CD4-positive, alpha-beta T cell treated with Interleukin-17A for 1 hour (primary cell): Measurements from ENCODE around the gene OSMR.

Experiments
- DNase-seq: peaks from one replicate; pipeline ENCODE4 v3.0.0-alpha.2; 2020

The OSMR gene

GRCh38 chr5:38845526-38846378 lies at the start of gene OSMR:
Gene OSMR, plus strand, starts transcription at chr5:38846012. Its CDS starts 23,033 bp downstream, at chr5:38869045.
- no peak for DNase-seq

GRCh38 chr5:38796742-38797108 lies 49.1 kb upstream of the OSMR start:
- DNase-seq: no peak

GRCh38 chr5:38797838-38798237 lies 48.0 kb upstream of the OSMR start:
- DNase-seq: no peak

- DNase-seq: no peak
Observed at GRCh38 chr5:38799556-38800377, 46.0 kb upstream of the OSMR start.

GRCh38 chr5:38800515-38800914 lies 45.3 kb upstream of the OSMR start:
- no peak for DNase-seq

- no peak for DNase-seq
Observed at GRCh38 chr5:38802125-38802524, 43.7 kb upstream of the OSMR start.

GRCh38 chr5:38803246-38803645 lies 42.6 kb upstream of the OSMR start:
- no peak for DNase-seq

- no peak for DNase-seq
Observed at GRCh38 chr5:38806775-38807258, 39.0 kb upstream of the OSMR start.

GRCh38 chr5:38807570-38808483 lies 38.0 kb upstream of the OSMR start:
- no peak for DNase-seq

GRCh38 chr5:38808666-38809343 lies 37.0 kb upstream of the OSMR start:
- DNase-seq: no peak

GRCh38 chr5:38809388-38810359 lies 36.1 kb upstream of the OSMR start:
- peak; percentile 31 for DNase-seq

GRCh38 chr5:38814879-38815278 lies 30.9 kb upstream of the OSMR start:
- DNase-seq: no peak

- no peak for DNase-seq
Observed at GRCh38 chr5:38816083-38817030, 29.5 kb upstream of the OSMR start.

- DNase-seq: no peak
Observed at GRCh38 chr5:38821679-38822078, 24.1 kb upstream of the OSMR start.

GRCh38 chr5:38823503-38823902 lies 22.3 kb upstream of the OSMR start:
- no peak for DNase-seq

- no peak for DNase-seq
Observed at GRCh38 chr5:38824821-38825220, 21.0 kb upstream of the OSMR start.

- DNase-seq: no peak
Observed at GRCh38 chr5:38825494-38825893, 20.3 kb upstream of the OSMR start.

GRCh38 chr5:38827525-38827924 lies 18.3 kb upstream of the OSMR start:
- DNase-seq: no peak

- no peak for DNase-seq
Observed at GRCh38 chr5:38830521-38831051, 15.2 kb upstream of the OSMR start.
